Common myeloid progenitor, CD34-positive (primary cell): ENCODE measurements around the gene EIF2S1.

Experiments
- CTCF ChIA-PET: fragments of 350-600 bp; sonication (Branson Sonifier 250); formaldehyde crosslinking; loops from one replicate; lab custom pipeline; 2021; ENCODE audit warnings: antibody characterized with exemption; lab: Charles Lee
- POLR2A ChIA-PET: fragments of 350-600 bp; sonication (Branson Sonifier 250); formaldehyde crosslinking; loops from one replicate; lab custom pipeline; 2021; ENCODE audit warnings: antibody characterized with exemption; lab: Charles Lee
- DNase-seq, 3 donors: peaks; one replicate each; pipeline versions ENCODE4 v3.0.0 to v3.0.0-alpha.2; 2013
- H3K27ac ChIP-seq, 2 experiments: 1 replicate in 1 of 2; 2 replicates in 1 of 2; pipeline ENCODE4 v1.7.0; 2013; ENCODE audit warnings: inconsistent platforms in 2 of 2, low read length in 2 of 2, mild to moderate bottlenecking in 2 of 2, low read depth in 1 of 2, moderate library complexity in 1 of 2; ENCODE audit not compliant: severe bottlenecking in 2 of 2, insufficient read depth in 1 of 2, poor library complexity in 1 of 2
- H3K27me3 ChIP-seq, 5 experiments: replicated peaks in 2 of 5; 1 replicate in 3 of 5; 2 replicates in 2 of 5; pipeline versions ENCODE4 v1.6.1 to v1.7.0; 2013; ENCODE audit warnings: low read length in 4 of 5, mild to moderate bottlenecking in 2 of 5, moderate library complexity in 2 of 5, inconsistent platforms in 1 of 5; ENCODE audit not compliant: insufficient read depth in 5 of 5, control insufficient read depth in 4 of 5
- H3K36me3 ChIP-seq, 4 experiments: 1 replicate in 2 of 4; 2 replicates in 2 of 4; pipeline versions ENCODE4 v1.6.1 to v1.7.0; 2013; ENCODE audit warnings: low read length in 3 of 4, control low read depth in 1 of 4, mild to moderate bottlenecking in 1 of 4; ENCODE audit not compliant: control insufficient read depth in 4 of 4, insufficient read depth in 4 of 4
- H3K4me1 ChIP-seq, 4 experiments: 1 replicate in 3 of 4; 2 replicates in 1 of 4; pipeline versions ENCODE4 v1.6.1 to v1.7.1; 2013; ENCODE audit warnings: low read length in 3 of 4, mild to moderate bottlenecking in 3 of 4, control low read depth in 1 of 4, inconsistent platforms in 1 of 4, moderate library complexity in 1 of 4; ENCODE audit not compliant: control insufficient read depth in 4 of 4, insufficient read depth in 4 of 4; ENCODE audit errors: control extremely low read depth in 1 of 4
- H3K4me3 ChIP-seq, 7 experiments: 1 replicate in 4 of 7; 2 replicates in 3 of 7; pipeline versions ENCODE4 v1.5.1 to v1.7.0; 2013; ENCODE audit warnings: mild to moderate bottlenecking in 7 of 7, low read length in 6 of 7, moderate library complexity in 6 of 7, inconsistent platforms in 2 of 7, low read depth in 2 of 7, control low read depth in 1 of 7; ENCODE audit not compliant: insufficient read depth in 4 of 7, control insufficient read depth in 1 of 7; ENCODE audit errors: extremely low read depth in 1 of 7
- H3K9me3 ChIP-seq, 5 experiments: 1 replicate in 4 of 5; 2 replicates in 1 of 5; pipeline versions ENCODE4 v1.6.1 to v1.7.1; 2013; ENCODE audit warnings: low read length in 4 of 5, mild to moderate bottlenecking in 2 of 5, inconsistent platforms in 1 of 5, low read depth in 1 of 5, moderate library complexity in 1 of 5; ENCODE audit not compliant: control insufficient read depth in 4 of 5, insufficient read depth in 2 of 5; ENCODE audit errors: control extremely low read depth in 1 of 5
- WGBS: methylation state at CpG from one replicate; pipeline ENCODE4 v1.1.5; 2013; ENCODE audit not compliant: insufficient coverage; 5-methylcytosine and 5-hydroxymethylcytosine counted together

EIF2S1 gene

GRCh38 chr14:67428501-67429031 lies 68.4 kb downstream of the EIF2S1 start:
- Histone ChIP-seq H3K4me1 (peaks cover 0 to 19% (median 13%) of the 10 kb centered on the region in 4 experiments), H3K27me3 (peaks cover 0 to 15% (median 4%) of the 10 kb centered on the region in 5 experiments), H3K36me3 (no peaks in the 10 kb centered on the region), H3K9me3 (no peaks in the 10 kb centered on the region), H3K27ac (no peak overlapping the region), H3K4me3 (no peak overlapping the region)
- DNase-seq: no peak
- CTCF ChIA-PET: interaction anchor here (1.0 to 11.4 kb wide), 17 partner anchors 10 to 275 kb away, joined by 3 to 238 read pairs (median 5); partner anchors contain the start of gene PLEKHH1
- POLR2A ChIA-PET: no interaction called here
- 98% methylated on average over 7 of the region's 7 CpGs for WGBS

GRCh38 chr14:67429510-67430205 lies 69.5 kb downstream of the EIF2S1 start:
- POLR2A ChIA-PET: no interaction called here
- H3K9me3 ChIP-seq: no peaks in the 10 kb centered on the region
- H3K27ac ChIP-seq: no peak overlapping the region
- H3K4me3 ChIP-seq: no peak overlapping the region
- H3K4me1 ChIP-seq: peaks cover 0 to 9% (median 4%) of the 10 kb centered on the region in 4 experiments
- no peak for DNase-seq
- peaks cover 0 to 15% (median 4%) of the 10 kb centered on the region in 5 experiments for H3K27me3 ChIP-seq
- 81% methylated on average over 7 of the region's 9 CpGs for WGBS
- no peaks in the 10 kb centered on the region for H3K36me3 ChIP-seq
- CTCF ChIA-PET: interaction anchor here (1.0 to 11.4 kb wide), 10 partner anchors 9 to 274 kb away, joined by 3 to 238 read pairs (median 23); partner anchors contain the start of gene PLEKHH1

- CTCF ChIA-PET: interaction anchor here (1.1 to 11.4 kb wide), 8 partner anchors 14 to 349 kb away, joined by 3 to 238 read pairs (median 5); no protein-coding TSS in a partner anchor
- WGBS: 78% methylated on average over 7 of the region's 7 CpGs
- no peak overlapping the region for H3K27ac ChIP-seq
- POLR2A ChIA-PET: no interaction called here
- no peaks in the 10 kb centered on the region for H3K9me3 ChIP-seq
- peaks cover 0 to 4% (median 1%) of the 10 kb centered on the region in 4 experiments for H3K4me1 ChIP-seq
- H3K27me3 ChIP-seq: peaks cover 0 to 22% (median 0%) of the 10 kb centered on the region in 5 experiments
- H3K4me3 ChIP-seq: no peak overlapping the region
- H3K36me3 ChIP-seq: no peaks in the 10 kb centered on the region
- no peak for DNase-seq
These were observed 72.0 kb downstream of the EIF2S1 start for GRCh38 chr14:67432050-67432564.

GRCh38 chr14:67435603-67436002 lies 75.5 kb downstream of the EIF2S1 start:
- ChIA-PET CTCF (interaction anchor here (1.0 to 2.5 kb wide), 4 partner anchors 9 to 142 kb away, joined by 3 to 11 read pairs (median 5); no protein-coding TSS in a partner anchor), POLR2A (no interaction called here)
- Histone ChIP-seq H3K4me3 (no peak overlapping the region), H3K9me3 (no peaks in the 10 kb centered on the region), H3K4me1 (no peaks in the 10 kb centered on the region), H3K27ac (no peak overlapping the region), H3K36me3 (no peaks in the 10 kb centered on the region), H3K27me3 (peaks cover 0 to 18% (median 0%) of the 10 kb centered on the region in 5 experiments)
- no peak for DNase-seq
- 83% methylated on average over 3 of the region's 5 CpGs for WGBS
